Left ventricle myocardium inferior (tissue), 1 donor: Measurements from ENCODE around the gene EIF3B. TPM values are rescaled to one million over a fixed set of nuclear protein-coding genes. Genes with fewer than 3 reads are reported as not detected.

Experiments used
- DNase-seq: peaks from one replicate; pipeline ENCODE4 v3.0.0-alpha.2; 2020
- H3K27ac ChIP-seq: fragments of 200-600 bp; replicated peaks from 2 replicates; pipeline ENCODE4 v1.8.0; 2021
- H3K27me3 ChIP-seq: fragments of 200-600 bp; 2 replicates; pipeline ENCODE4 v1.8.0; 2021; ENCODE audit warnings: low read depth
- H3K36me3 ChIP-seq: fragments of 200-600 bp; 2 replicates; pipeline ENCODE4 v1.8.0; 2021
- H3K4me1 ChIP-seq: fragments of 200-600 bp; 2 replicates; pipeline ENCODE4 v1.8.0; 2021
- H3K4me3 ChIP-seq: fragments of 200-600 bp; 2 replicates; pipeline ENCODE4 v1.8.0; 2021; ENCODE audit warnings: mild to moderate bottlenecking, moderate library complexity
- H3K9me3 ChIP-seq: fragments of 200-600 bp; replicated peaks from 2 replicates; pipeline ENCODE4 v1.8.0; 2021
- intact Hi-C: fragments of 100-400 bp; cut with micrococcal nuclease; formaldehyde crosslinking; loops from one replicate; pipeline ENCODE4 v1.11.0; 2022
- total RNA-seq: library from RNA; stranded (reverse); fragmentation: NEBNext Ultra II Directional; extraction: Animal tissue kit (Norgen Biotek cat#: 25700); gene quantifications from one replicate; pipeline ENCODE4 v1.2.1, GENCODE V29; 2021
- TF ChIP-seq, protein P1 (sequence below): fragments of 200-600 bp; IDR thresholded peaks from 2 replicates; pipeline ENCODE4 v1.8.0; 2021; ENCODE audit warnings: antibody characterized with exemption, mild to moderate bottlenecking, borderline replicate concordance
- donor health status: DM: no; HTN: yes; CAD: no; lungs with severe emphysema.

The EIF3B gene
- total RNA-seq, 1 donor from 2014 or later = 68.9 TPM

DNA sequence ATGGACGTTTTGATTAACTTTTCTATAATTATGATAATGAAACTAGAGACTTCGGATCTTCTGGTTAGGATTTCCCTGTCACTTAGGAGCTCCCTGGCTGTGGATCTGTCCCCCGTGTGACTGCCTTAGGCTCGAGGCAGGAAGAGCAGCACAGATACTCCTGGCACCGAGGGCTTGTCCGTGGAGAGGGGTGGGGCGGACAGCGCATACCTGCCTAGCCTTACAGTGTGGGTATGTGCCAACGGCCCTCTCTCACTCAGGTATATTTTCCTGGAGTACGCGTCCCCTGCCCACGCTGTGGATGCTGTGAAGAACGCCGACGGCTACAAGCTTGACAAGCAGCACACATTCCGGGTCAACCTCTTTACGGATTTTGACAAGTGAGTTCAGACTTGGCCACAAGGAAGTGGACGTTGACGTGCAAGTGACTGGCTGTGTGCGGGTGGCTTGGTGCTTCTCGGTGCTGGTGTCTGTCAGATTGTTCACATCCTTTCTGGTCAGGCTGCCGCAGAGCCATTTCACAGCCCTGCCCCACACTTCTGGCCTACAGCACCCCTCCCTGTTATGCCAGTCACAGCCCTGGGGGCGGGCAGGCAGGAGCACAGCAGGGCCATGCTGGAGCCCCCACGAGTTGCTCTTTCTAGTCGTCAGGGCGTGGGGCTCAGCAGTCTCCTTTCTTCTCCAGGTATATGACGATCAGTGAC lies 7.9 kb downstream of the EIF3B start:
- no peak overlapping the region for H3K27ac ChIP-seq
- H3K4me1 ChIP-seq = peaks cover 38% of the 10 kb centered on the region
- H3K36me3 ChIP-seq = peaks cover 82% of the 10 kb centered on the region
- DNase-seq = no peak
- H3K9me3 ChIP-seq = no peaks in the 10 kb centered on the region
- TF ChIP-seq, protein P1, sequence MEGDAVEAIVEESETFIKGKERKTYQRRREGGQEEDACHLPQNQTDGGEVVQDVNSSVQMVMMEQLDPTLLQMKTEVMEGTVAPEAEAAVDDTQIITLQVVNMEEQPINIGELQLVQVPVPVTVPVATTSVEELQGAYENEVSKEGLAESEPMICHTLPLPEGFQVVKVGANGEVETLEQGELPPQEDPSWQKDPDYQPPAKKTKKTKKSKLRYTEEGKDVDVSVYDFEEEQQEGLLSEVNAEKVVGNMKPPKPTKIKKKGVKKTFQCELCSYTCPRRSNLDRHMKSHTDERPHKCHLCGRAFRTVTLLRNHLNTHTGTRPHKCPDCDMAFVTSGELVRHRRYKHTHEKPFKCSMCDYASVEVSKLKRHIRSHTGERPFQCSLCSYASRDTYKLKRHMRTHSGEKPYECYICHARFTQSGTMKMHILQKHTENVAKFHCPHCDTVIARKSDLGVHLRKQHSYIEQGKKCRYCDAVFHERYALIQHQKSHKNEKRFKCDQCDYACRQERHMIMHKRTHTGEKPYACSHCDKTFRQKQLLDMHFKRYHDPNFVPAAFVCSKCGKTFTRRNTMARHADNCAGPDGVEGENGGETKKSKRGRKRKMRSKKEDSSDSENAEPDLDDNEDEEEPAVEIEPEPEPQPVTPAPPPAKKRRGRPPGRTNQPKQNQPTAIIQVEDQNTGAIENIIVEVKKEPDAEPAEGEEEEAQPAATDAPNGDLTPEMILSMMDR = no peak
- H3K4me3 ChIP-seq = no peak overlapping the region
- intact Hi-C loops = no loop called here
- no peaks in the 10 kb centered on the region for H3K27me3 ChIP-seq

DNA sequence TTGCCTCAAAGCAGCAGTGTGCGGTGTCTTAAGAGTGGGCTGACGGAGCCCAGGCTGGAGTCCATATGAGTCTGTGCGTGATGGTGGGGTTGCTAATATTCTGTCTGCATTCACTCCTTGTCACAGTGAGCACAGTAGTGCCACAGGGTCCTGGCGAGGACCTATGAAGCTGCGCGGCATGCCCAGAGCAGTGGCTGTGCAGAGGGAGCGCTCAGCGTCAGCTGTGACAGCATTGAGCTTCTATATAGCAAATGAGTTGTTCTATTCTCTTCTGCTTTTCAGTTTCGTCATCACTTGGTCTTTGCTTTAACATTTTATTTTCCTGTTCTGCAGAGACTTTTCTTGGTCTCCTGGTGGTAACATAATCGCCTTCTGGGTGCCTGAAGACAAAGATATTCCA lies 14.5 kb downstream of the EIF3B start:
- Histone ChIP-seq H3K4me3 (no peak overlapping the region), H3K27ac (no peak overlapping the region), H3K27me3 (no peaks in the 10 kb centered on the region), H3K9me3 (no peaks in the 10 kb centered on the region), H3K36me3 (peaks cover 100% of the 10 kb centered on the region), H3K4me1 (no peaks in the 10 kb centered on the region)
- no peak for DNase-seq
- intact Hi-C loops = no loop called here
- TF ChIP-seq, protein P1 = no peak

DNA sequence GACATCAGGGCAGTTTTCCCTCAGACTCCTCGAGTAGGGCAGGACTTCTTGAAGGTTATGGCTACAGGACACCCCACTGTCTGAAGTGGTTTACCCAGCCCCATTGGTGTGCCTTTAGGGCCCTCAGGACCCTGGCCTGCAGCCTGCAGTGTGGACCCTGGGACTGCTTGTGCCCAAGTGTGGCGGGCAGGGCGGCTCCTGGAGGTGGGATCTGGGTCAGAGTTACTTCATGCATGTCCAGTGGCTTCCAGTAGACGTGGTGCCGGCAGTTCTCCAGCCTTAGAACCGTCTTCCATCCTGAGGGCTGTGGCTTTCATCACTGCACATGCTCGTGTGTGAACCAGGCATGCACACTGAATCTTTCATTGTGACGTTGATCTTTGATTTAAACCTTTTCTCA lies 16.7 kb downstream of the EIF3B start:
- DNase-seq = no peak
- H3K36me3 ChIP-seq = peaks cover 100% of the 10 kb centered on the region
- intact Hi-C loops = no loop called here

DNA sequence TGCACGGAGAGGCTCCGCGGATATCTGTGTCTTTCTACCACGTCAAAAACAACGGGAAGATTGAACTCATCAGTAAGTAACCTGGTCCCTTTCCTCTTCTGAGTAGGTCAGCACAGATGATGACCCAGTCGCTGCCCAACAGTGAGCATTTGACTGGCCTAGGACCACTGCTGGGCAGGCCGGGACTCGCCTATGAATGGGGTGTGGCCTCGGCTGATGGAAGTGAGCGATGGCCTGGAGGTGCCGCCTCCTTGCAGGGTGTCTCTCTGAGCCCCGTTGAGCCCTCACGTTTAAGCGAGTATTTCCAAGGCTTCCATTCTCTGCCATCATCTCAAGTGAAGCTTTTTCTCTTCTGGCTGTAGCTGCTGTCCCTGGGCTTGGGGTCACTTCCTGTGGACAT lies 18.1 kb downstream of the EIF3B start:
- Histone ChIP-seq H3K9me3 (no peaks in the 10 kb centered on the region), H3K4me3 (no peak overlapping the region), H3K27me3 (no peaks in the 10 kb centered on the region), H3K27ac (no peak overlapping the region), H3K4me1 (peaks cover 4% of the 10 kb centered on the region), H3K36me3 (peaks cover 96% of the 10 kb centered on the region)
- intact Hi-C loops = no loop called here
- no peak for DNase-seq
- TF ChIP-seq, protein P1 = no peak

More for the DNA sequence above, 16.7 kb downstream of the EIF3B start:
- Histone ChIP-seq H3K27me3 (no peaks in the 10 kb centered on the region), H3K4me1 (no peaks in the 10 kb centered on the region), H3K4me3 (no peak overlapping the region), H3K9me3 (no peaks in the 10 kb centered on the region), H3K27ac (no peak overlapping the region)
- TF ChIP-seq, protein P1 = no peak

DNA sequence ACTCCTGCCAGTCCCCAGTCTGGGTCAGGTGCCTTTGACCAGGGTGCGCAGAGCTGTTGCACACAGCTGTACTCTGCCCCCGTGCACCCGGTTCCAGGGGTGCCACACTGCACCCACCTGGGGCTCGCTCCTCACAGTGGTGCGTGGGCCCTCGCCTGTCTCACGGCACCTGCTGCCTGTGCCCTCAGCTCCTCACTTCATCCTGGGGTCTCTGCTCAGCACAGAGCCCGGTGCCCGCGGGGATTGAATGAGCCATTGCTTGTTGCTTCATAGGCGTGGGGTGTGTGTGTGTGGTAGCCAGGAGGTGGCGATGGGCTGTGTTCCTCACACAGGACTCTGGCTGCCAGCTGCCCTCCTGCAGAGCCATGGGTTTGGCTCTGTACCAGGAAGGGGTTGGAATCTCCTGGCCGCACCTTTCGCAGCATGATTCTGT lies 18.5 kb downstream of the EIF3B start:
- no peak for DNase-seq
- TF ChIP-seq, protein P1 = no peak
- Histone ChIP-seq H3K27me3 (no peaks in the 10 kb centered on the region), H3K4me1 (peaks cover 4% of the 10 kb centered on the region), H3K4me3 (no peak overlapping the region), H3K9me3 (no peaks in the 10 kb centered on the region), H3K36me3 (peaks cover 91% of the 10 kb centered on the region), H3K27ac (no peak overlapping the region)
- intact Hi-C loops = no loop called here
